ENCODE results near the gene SNX20.
A peak's percentile ranks its signal among the peaks of the same experiment; 100 is the strongest.

The SNX20 gene

GRCh38 chr16:50637716-50638602 lies 43.2 kb downstream of the SNX20 start:
- no peak for DNase-seq

- no peak for DNase-seq
Measured at GRCh38 chr16:50636753-50637374, 44.2 kb downstream of the SNX20 start.

DNA sequence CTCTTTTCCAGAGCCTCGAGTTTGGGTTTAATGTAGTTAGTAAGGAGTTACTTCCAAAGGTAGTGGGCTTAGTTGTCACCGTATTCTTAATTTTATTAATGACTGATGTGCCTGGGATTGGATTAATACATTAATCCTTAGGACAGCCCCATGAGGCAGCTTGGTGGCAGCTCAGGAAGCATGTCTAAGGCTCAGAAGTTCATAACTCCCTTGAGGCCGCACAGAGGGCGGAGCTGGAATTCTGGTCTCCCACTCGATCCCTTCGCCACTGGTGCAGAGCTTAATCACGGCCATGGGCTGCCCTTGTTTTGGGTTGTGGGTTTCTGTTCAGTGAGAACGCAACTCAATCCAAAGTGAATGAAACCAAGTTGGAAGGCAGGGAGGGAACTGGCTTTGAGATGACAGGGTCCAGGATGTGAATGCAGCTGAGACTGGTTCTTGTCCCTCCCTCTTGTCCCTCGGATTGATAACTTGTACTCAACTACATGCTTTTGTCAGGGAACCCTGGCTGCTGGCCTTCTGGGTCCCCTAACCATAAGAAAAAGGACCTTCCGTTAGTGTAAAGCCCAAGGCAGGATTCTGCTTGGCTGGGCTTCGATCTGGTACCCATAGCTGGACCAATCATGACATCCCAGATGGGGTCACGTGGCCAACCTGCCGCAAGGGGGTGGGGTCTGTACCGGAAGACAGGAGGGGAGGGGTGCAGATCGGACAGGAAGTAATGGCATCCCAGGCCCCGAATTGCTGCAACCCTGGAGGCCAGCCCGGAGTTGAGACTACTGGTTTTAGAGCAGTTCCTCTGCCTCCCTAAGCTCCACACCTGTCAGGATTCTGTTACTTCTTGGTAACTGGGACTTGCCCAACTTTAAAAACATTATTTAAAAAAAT lies 45.4 kb downstream of the SNX20 start:
- DNase-seq, result no peak

DNA sequence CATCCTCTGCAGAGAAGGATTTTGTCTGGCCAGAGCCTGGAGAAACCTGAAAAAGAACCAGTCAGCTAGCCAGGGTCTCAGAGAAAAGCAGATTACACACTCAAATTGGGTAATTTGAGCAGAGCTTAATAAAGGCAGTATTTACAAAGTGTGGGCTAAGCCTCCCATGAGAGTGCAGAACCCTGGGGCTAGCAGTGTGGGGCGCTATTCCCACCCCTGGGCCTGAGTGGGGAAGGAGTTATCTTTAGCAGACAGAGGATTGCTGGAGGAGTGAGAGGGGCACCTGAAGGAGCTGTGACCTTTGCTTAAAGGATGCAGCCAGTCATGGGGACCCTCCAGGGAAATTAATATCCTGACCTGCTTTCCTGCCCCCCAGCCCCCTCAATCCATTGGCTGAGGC lies 46.2 kb downstream of the SNX20 start:
- no peak for DNase-seq

DNA sequence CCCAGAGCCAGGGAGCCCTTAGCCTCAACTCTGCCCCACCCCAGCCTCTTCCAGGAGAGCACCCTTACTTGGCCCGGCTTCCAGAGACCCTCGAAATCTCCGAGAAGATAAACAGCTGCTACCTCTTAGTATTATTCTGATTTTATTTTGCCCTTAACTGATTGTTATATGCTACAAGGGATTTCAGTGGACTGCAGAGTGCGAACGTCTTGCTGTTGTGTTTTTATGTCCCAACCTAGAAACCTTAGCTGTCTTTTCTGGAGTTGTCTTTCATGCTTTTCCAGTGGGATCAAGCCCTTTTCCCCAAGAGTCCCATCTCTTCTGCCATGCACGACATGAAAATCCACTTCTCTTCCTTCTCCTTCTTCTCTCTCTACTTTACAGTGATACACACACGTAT lies 47.0 kb downstream of the SNX20 start:
- DNase-seq, result no peak

GRCh38 chr16:50632927-50633800 lies 47.9 kb downstream of the SNX20 start:
- DNase-seq, result no peak

- no peak for DNase-seq
Measured at GRCh38 chr16:50631985-50632576, 49.0 kb downstream of the SNX20 start.

DNA sequence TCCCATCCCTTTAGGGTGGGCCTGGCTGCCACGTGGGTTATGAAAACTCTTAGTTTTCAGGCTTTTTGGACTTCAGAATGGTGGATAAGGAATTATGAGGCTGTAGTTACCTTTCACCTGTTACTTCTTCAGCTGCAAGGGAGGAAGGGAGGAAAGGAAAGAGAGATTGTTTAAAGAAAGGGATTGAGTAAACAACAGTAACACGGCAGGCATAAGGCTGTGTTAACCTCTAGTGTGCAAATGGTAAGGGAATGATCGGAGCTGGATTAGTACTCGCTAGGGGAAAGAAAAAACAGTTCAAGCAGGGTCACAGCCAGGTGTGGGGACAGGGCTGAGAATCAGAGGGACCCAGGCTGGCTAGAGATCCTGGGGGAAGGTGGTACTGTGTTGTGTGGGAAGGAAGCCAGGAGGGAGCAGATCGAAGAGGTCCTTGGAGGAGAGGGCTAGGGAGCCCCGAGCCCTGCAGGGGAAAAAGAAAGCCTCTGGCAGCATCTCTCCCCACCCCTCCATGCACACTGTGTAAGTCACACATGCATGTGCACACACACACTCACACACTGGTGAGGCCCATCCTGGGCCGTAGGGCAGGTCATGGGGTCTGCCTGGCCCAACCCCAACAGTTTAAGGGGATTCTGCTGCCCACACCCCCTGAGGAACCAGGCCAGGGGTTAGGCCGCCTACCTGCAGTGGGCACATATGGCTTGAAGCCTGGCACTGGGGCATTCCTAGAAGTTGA lies 49.7 kb downstream of the SNX20 start:
- no peak for DNase-seq

- no peak for DNase-seq
Measured at GRCh38 chr16:50630394-50631020, 50.6 kb downstream of the SNX20 start.

DNA sequence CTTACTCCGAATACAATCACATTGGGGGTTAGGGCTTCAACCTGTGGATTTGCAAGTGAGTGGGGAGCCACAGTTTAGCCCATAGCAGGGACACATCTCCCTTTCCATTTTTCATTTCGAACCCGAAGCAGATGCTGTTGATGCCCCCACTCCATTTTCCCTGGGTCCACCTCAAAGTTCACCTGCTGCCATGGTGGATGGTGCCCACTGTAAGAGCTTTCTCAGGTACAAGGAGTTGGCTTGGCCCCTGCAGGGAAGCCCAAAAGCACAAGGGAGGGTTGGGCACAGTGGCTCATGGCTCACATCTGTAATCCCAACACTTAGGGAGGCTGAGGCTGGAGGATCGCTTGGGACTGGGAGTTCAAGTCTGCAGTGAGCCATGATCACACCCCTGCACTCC lies 51.8 kb downstream of the SNX20 start:
- no peak for DNase-seq

DNA sequence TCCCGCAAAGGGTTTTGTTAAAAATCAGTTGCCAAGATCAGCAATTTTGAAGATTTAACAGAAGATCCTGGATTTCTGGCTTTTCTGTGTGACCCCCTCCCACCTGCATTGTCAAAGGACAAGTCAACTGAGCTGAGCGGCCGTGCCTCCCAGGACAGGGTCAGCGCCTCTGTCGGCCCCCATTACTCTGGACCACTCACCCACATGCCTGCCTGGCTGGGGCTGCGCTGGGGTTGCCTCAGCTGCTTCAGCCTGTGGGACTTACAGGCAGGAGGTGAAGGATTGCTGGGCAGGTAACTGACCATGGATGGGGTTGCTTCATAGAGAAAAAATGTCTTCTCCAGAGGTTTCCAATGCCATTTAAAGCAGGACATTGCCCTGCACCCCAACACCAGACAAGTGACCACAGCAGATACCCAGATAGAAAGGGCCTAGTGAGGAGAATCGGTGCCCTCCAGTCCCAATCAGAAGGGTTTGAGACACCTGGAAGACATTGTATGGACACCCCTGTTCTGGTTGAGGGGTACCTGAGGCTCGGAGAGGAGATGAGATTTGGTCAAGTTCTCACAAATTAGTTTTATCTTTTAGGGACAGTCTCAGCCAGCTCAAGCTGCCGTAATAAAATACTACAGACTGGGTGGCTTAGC lies 52.8 kb downstream of the SNX20 start:
- DNase-seq, result no peak

DNA sequence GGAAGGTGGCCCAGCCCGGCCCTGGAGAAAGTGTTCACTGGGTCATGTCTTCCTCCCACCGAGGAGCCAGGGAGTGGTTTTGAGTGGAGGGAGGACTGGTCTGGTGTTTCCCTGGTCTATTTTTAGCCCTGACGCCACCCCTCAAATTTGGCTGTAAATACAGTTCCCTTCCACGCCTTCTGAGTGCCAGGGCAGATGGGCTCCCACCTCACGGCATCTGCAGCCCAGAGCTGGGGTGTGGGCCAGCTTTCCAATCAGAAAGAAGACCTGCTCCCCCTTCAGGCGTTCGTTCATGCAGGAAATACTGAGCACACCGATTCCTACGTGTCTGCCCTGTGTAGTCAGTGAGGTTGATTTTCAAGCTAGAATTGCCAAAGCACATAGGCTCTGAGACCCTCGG lies 53.7 kb downstream of the SNX20 start:
- peak in 3 of 56 donors; percentile 21 to 30 (median 28) for DNase-seq

DNA sequence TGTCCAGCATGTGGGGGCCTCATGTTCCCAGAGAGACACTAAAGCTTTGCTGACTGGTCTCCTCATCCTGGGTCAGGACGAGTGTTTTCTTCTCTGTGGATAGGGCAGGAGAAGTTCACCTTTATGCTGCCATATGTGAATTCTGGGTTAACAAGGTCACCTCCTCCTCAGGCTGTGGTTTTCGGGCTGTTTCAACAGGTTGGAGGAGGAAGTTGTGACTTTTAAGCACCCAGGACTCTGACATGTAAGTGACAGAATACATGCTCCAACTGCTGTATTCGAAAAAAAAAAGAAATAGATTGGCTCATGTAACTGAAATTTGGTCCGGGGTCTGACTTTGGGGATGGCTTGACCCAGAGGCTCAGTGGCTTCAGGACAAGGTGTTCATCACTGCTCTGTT lies 54.2 kb downstream of the SNX20 start:
- no peak for DNase-seq

- no peak for DNase-seq
Measured at GRCh38 chr16:50625374-50625773, 55.7 kb downstream of the SNX20 start.

DNA sequence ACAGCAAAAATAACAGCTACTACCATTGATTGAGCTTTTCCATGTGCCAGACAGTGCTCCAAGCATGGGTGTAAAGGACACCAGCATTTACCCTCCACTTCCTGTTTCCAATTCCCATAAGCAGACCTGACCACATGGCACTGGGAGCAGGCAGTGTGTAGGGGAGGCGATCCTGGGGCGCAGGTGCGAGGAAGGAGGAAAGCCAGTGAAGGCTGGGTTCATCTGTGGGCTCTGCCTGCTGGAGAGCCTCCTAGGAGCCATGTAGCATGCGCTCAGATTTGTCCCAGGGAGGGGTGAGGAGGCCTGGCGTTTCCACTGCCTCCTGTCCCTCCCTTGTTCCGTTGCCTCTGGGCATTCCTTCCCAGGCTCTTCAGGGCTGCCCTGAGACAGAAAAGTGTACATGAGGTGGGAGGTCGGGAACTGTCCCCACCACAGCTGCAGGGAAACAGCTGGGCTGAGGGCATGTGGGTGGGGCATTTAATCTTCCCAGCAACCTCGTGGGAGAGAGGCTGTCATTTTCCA lies 56.6 kb downstream of the SNX20 start:
- DNase-seq, result no peak

DNA sequence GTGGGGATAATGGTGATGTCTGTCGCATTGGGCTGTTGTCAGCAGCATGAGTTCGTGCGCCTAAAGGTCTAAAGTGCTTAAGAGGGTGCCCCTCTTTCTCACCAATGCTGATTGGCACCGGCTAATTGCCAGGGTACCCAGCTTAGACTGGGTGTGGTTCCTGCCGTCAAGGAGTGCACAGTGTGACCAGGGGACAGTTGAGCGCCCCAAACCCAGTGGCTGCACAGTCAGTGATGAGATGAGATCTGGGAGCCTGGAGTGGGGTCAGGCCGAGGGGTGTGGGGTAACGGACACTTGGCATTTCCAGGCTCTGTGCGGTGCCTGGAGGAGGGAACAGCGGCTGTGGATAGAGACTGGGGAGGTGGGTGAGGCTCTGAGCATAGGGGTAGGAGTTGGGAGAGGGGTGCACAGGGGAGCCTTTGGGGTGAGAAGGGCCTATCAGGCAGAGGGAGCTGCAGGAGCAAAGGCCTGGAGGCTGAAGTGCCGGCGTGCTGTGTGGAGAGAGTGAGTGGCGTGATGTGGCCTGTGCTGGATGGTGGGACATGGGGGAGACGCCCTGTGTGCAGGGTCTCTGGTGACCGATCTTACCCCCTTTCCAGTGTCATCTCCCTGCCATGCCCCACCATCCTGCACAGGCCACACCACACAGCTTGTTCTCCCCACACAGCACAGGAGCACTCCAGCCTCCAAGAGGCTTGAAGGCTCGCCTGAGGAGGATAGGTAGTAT lies 58.3 kb downstream of the SNX20 start:
- DNase-seq, result no peak

- no peak for DNase-seq
Measured at GRCh38 chr16:50622029-50622428, 59.1 kb downstream of the SNX20 start.

Data from nucleus accumbens (tissue), 56 donors.